Kidney glomerular epithelial cell (primary cell): ENCODE data around the gene SLC35E2B.
"Not testable (repeated sequence)": the region's sequence is repeated elsewhere in the genome, so short reads cannot be mapped to it uniquely, and the experiment has no call there.

ENCODE experiments used
- DNase-seq: peaks from one replicate; lab custom pipeline; 2025; lab: John Stamatoyannopoulos, UW

The SLC35E2B gene

GRCh38 chr1:1638528-1638927 lies 54.1 kb downstream of the SLC35E2B start:
- not testable (repeated sequence) for DNase-seq

GRCh38 chr1:1637479-1637875 lies 55.1 kb downstream of the SLC35E2B start:
- not testable (repeated sequence) for DNase-seq

GRCh38 chr1:1636621-1637478 lies 55.7 kb downstream of the SLC35E2B start:
- DNase-seq: not testable (repeated sequence)

DNA sequence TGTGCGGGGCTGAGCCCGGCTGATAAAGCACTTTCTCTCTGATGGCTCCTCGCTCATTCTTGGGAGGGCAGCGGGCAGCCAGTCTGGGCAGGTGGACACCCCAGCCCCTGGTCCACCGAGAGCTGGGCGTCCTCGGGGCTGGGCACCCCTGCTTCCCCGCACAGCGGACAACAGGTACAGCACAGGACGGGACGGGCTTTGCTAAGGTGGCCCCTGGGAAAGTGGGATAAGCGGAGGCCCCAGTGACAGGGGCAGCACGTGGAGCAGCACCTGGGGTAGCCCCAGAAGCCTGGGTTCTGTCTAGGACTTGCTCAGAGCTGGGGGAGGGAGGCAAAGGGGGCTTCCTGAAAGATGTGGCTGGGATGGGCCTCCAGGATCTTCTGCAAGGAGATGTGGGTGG lies 58.0 kb downstream of the SLC35E2B start:
- not testable (repeated sequence) for DNase-seq

DNA sequence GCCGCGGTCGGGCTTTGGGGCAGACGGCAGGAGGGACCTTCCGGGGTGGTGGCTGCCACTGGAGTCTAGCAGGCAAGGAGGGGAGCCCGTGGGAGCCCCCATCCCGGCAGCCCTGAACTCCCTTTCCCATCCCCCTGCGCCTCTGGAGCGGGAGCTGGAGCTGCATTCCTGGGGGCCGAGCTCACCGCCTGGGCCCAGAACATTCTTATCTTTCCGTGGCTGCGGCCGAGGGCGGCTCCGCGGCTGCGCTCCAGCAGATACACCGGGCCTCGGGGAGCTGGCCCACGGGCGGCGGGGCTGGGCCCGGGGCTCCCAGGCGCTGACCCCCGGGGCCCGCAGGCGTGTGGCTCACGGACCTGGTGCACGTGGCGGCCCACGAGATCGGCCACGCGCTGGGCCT lies 59.2 kb downstream of the SLC35E2B start:
- not testable (repeated sequence) for DNase-seq

GRCh38 chr1:1631782-1632420 lies 60.7 kb downstream of the SLC35E2B start, which contains the start of gene MMP23B:
Gene MMP23B, plus strand, starts transcription at chr1:1632173. Its CDS starts 46 bp downstream, at chr1:1632219.
- no peak for DNase-seq

- DNase-seq: no peak
Measured at GRCh38 chr1:1630965-1631781, 61.4 kb downstream of the SLC35E2B start.

DNA sequence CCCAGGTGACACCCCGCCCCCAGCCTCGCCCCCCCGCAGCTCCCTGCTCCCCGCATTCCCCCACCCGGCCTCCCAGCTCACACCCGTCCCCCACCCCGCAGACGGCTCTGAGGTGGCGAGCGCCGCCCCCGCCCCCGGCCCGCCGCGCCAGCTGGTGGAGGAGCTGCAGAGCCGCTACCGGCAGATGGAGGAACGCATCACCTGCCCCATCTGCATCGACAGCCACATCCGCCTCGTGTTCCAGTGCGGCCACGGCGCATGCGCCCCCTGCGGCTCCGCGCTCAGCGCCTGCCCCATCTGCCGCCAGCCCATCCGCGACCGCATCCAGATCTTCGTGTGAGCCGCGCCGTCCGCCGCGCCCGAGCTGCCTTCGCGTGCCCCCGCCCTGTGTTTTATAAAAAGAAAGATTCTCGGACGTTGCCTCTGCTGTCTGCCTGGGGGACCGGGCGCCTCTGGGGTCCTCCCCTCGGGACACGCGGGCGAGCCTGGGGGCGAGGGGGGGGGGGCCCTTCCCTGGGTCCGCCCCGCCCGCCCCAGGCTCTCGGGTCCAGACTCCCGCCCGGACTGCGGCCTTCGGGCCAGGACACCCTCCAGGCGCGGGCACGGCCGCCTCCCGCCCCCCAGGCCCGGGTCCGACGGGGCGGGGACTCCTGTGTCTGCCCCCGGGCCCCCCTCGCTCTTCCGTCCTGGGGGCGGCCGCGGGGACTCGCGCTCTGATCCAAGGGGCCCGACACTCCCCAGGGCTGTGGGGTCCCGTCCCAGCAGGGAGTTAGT lies 62.2 kb downstream of the SLC35E2B start:
- no peak for DNase-seq

DNA sequence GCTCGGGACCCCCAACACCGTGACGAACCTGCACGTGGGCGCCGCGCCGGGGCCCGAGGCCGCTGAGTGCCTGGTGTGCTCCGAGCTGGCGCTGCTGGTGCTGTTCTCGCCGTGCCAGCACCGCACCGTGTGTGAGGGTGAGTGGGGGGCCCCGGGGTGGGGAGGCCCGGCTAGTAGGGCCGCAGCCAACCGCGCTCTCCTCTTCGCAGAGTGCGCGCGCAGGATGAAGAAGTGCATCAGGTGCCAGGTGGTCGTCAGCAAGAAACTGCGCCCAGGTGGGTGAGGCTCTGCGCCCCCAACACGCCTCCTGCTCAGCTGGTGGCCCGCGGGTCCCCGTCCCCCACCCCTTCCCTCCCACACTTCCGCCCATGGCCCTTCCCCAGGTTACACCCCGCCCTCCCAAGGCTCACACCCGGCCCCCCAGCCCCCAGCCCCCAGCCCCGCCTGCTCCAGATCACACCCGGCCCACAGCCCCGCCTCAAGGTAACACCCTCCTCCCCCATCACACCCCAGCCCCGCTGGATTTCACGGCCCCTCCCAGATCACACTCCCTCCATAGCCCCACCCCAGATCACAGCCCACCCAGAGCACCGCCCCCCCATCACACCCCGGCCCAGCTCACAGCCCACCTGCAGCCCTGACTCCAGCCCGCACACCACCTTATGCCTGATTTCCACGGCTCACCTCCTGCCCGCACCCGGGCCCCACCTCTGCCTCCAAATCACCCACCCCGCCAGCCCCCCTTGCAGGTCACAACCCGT lies 63.0 kb downstream of the SLC35E2B start:
- no peak for DNase-seq

- no peak for DNase-seq
Measured at GRCh38 chr1:1628754-1629429, 63.7 kb downstream of the SLC35E2B start.

GRCh38 chr1:1627829-1628753 lies 64.5 kb downstream of the SLC35E2B start:
- no peak for DNase-seq

- DNase-seq: no peak
Measured at GRCh38 chr1:1627261-1627828, 65.2 kb downstream of the SLC35E2B start.

DNA sequence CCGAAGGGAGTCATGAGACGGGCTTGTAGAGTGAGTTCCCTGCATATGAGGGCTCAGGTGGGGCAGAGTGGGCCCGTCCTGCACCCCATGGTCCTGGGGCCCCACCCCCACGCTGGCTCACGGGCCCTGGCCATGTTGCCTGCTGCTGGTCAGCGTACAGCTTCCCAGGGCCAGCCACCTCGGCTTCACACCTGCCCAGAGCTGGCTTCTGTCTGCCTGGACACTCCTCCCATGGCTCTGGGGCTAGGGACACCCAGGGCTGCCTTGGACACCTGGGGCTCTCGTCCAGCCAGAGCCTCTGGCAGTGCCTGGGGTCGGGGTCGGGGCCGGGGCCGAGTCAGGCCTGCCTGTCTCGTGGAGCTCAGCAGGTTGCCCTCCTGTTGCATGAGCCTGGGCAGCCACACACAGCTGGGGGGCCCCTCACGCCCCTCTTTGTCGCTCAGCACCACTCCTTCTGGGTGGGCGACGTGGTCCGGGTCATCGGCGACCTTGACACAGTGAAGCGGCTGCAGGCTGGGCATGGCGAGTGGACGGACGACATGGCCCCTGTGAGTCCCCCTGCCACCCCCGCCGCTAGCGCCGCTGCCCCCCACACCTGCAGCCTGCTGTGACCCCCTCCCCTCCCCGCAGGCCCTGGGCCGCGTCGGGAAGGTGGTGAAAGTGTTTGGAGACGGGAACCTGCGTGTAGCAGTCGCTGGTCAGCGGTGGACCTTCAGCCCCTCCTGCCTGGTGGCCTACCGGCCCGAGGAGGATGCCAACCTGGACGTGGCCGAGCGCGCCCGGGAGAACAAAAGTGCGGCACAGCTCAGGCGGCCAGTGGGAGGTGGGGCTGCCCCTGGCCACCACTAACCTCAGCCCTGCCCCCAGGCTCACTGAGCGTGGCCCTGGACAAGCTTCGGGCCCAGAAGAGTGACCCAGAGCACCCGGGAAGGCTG lies 66.1 kb downstream of the SLC35E2B start:
- no peak for DNase-seq

DNA sequence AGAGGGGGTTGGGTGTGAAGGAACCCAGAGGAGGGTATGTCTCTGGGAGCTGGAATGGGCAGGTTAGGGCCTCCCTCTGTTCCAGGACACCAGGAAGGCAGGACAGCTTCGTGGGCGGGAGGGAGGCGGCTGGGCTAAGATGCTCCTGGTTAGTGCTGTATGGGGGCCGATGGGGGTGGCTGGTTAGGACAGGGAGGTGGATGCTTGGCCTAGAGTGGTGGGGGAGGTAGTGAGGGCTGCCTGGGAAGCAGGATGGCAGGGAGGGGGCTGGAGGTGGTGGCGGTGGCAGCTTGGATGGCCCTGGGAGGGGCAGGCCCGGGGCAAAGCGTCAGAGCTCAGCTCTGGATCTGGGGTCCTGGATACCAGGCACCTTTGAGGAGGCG lies 66.8 kb downstream of the SLC35E2B start:
- DNase-seq: no peak

- DNase-seq: no peak
Measured at GRCh38 chr1:1625404-1625775, 67.2 kb downstream of the SLC35E2B start.

DNA sequence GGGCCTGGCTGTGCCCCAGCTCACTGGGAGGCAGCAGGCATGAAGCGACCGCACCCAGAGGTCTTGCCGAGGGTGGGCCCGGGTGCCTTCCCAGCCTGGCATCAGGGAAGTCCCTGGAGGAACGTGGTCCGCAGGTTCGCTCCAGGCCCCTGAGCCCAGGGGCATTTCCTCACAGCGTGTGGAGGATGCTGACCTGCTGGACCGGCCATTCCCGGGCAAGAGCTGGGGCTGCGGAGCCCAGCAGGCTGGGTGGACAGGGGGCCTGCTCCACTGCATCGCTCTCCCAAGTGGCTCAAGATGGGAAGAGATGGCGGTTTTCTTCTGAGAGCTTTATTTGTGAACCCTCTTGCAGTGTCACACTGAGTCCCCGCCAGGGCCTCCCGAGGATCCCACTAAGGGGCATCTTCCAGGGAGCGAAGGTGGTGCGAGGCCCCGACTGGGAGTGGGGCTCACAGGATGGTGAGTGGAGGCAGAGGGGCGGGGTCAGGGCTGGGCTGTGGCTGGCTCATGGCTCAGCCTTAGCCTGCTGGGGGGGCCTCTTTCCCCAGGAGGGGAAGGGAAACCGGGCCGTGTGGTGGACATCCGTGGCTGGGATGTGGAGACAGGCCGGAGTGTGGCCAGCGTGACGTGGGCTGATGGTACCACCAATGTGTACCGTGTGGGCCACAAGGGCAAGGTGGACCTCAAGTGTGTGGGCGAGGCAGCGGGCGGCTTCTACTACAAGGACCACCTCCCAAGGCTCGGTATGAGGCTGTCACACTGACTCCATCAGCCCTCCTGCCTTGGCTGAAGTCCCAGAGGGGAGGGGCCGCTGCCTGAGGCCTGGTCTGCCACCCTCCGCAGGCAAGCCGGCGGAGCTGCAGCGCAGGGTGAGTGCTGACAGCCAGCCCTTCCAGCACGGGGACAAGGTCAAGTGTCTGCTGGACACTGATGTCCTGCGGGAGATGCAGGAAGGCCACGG lies 67.9 kb downstream of the SLC35E2B start:
- no peak for DNase-seq
